Lung (tissue), 12 donors: Measurements from ENCODE around the gene POLR3K. TPM values are rescaled to one million over a fixed set of nuclear protein-coding genes. Genes with fewer than 3 reads are reported as not detected.
"Not testable (repeated sequence)": the region's sequence is repeated elsewhere in the genome, so short reads cannot be mapped to it uniquely, and the experiment has no call there.

ENCODE experiments used
- ATAC-seq: fragments of 200-7000 bp; cut with Tn5 transposase; one replicate; pipeline ENCODE4 v1.9.1; 2020; ENCODE audit warnings: moderate number of reproducible peaks; ENCODE audit not compliant: insufficient read depth, low FRiP score
- DNase-seq, 3 donors: peaks; one replicate each; pipeline ENCODE4 v3.0.0-alpha.2; 2013 to 2017
- H3K27ac ChIP-seq, 2 donors: one replicate each; pipeline ENCODE4 v1.5.1; 2013; ENCODE audit warnings: mild to moderate bottlenecking in 2 of 2, moderate library complexity in 2 of 2, control low read depth in 1 of 2, inconsistent platforms in 1 of 2, low read depth in 1 of 2, low read length in 1 of 2
- H3K27me3 ChIP-seq, 3 donors: one replicate each; pipeline ENCODE4 v1.5.1; 2013; ENCODE audit warnings: low read length in 2 of 3; ENCODE audit not compliant: control insufficient read depth in 3 of 3, insufficient read depth in 3 of 3
- H3K36me3 ChIP-seq, 4 donors: one replicate each; pipeline ENCODE4 v1.5.1; 2013; ENCODE audit warnings: low read length in 4 of 4, mild to moderate bottlenecking in 1 of 4, moderate library complexity in 1 of 4; ENCODE audit not compliant: control insufficient read depth in 4 of 4, insufficient read depth in 4 of 4
- H3K4me1 ChIP-seq, 5 donors: one replicate each; pipeline ENCODE4 v1.5.1; 2013; ENCODE audit warnings: low read length in 5 of 5, mild to moderate bottlenecking in 2 of 5, moderate library complexity in 1 of 5; ENCODE audit not compliant: control insufficient read depth in 5 of 5, insufficient read depth in 5 of 5
- H3K4me3 ChIP-seq: one replicate; pipeline ENCODE4 v1.5.1; 2013; ENCODE audit warnings: mild to moderate bottlenecking, control low read depth, moderate library complexity
- H3K9ac ChIP-seq, 2 donors: one replicate each; pipeline ENCODE4 v1.5.1; 2013; ENCODE audit warnings: low read length in 2 of 2, control low read depth in 1 of 2; ENCODE audit not compliant: insufficient read depth in 1 of 2
- H3K9me3 ChIP-seq, 4 donors: one replicate each; pipeline ENCODE4 v1.5.1; 2013; ENCODE audit warnings: low read length in 3 of 4, mild to moderate bottlenecking in 1 of 4, moderate library complexity in 1 of 4; ENCODE audit not compliant: control insufficient read depth in 4 of 4, insufficient read depth in 3 of 4
- WGBS, 2 donors: extraction: QIAGEN DNeasy Blood & Tissue Kit; methylation state at CpG; one replicate each; pipeline ENCODE4 v1.1.7; 2013; 5-methylcytosine and 5-hydroxymethylcytosine counted together
- polyA plus RNA-seq, 2 donors: library from polyadenylated mRNA; stranded (reverse); fragments of 200-250 nt; gene quantifications; one replicate each; pipeline ENCODE4 v1.2.1, GENCODE V29; 2013
- total RNA-seq, 2 donors: library from RNA; depleted of rRNA in 1 of 2; stranded (reverse); fragments of >200 nt in 1 of 2; gene quantifications; one replicate each; pipeline ENCODE4 v1.2.1, GENCODE V29; 2014 to 2021
- TF ChIP-seq, protein P1 (sequence below): IDR thresholded peaks from 2 replicates; pipeline ENCODE4 v1.5.1; 2012; ENCODE audit warnings: mild to moderate bottlenecking; ENCODE audit errors: control extremely low read depth, extremely low read depth
- donor health status: control.
- donor health status: control.
- donor health status: Bipolar disorder and iron deficiency.
- donor health status: healthy.
- donor health status: DM: yes; HTN: yes; CAD: no.

POLR3K gene
- total and polyA plus RNA-seq, 4 donors: 4.8 to 15.7 (median 12.0) TPM

DNA sequence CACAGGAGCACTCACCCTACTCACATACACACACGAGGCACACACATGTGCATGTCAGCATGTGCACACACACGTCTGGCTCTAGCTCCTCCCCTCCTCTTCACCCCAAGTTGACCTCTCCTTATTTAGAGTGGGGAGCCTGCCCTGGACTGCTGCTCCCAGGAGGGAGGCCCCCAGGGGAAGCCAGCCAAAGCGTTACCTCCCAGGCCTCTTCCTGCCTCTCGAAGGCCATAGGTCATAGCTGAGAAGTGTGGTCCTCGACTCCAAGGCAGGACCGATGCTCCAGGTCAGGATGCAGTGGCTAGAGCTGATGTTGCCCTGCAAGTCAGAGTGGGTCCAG is 18.8 kb downstream of the POLR3K start:
- DNase-seq: peak in 1 of 3 donors; percentile 6

DNA sequence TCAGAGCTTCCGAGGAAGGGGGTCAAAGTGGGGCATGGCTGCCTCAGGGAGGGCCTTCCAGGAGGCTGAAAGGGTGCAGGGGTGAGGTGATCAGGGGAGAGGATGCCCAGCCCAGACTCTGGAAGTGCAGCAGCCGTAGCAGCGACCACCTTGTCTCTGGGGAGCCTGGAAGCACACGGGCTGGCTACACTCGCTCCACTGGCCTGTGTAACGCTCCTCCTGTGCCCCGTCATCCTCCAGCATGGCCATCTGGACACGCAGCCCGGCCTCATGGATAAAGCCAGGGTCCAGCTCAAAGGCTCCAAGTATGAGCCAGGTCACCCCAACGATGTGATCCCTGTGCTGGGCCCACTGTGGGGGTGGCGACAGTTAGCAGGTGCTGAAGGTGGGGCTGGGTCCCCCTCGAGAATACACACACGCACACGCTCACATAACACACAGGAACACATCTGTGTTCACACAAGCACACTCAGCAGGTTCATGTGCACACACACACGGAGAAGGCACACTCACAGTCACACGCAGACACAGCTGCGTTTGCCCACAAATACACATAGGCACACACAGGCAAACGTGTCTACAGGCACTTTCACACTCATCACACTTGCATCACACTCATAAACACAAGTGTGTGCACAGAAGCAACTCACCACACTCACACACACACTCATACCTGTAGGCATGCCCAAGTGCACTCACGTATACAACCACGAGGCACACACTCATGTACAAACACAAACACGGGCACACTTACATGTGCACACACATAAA is 19.3 kb downstream of the POLR3K start:
- no peak for ATAC-seq
- 84 to 85% methylated on average over 21 of the region's 21 CpGs for whole genome bisulfite sequencing, 2 donors
- TF ChIP-seq, protein P1, sequence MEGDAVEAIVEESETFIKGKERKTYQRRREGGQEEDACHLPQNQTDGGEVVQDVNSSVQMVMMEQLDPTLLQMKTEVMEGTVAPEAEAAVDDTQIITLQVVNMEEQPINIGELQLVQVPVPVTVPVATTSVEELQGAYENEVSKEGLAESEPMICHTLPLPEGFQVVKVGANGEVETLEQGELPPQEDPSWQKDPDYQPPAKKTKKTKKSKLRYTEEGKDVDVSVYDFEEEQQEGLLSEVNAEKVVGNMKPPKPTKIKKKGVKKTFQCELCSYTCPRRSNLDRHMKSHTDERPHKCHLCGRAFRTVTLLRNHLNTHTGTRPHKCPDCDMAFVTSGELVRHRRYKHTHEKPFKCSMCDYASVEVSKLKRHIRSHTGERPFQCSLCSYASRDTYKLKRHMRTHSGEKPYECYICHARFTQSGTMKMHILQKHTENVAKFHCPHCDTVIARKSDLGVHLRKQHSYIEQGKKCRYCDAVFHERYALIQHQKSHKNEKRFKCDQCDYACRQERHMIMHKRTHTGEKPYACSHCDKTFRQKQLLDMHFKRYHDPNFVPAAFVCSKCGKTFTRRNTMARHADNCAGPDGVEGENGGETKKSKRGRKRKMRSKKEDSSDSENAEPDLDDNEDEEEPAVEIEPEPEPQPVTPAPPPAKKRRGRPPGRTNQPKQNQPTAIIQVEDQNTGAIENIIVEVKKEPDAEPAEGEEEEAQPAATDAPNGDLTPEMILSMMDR: no peak
- Histone ChIP-seq H3K27ac (no peak overlapping the region), H3K36me3 (no peaks in the 10 kb centered on the region), H3K4me1 (peaks cover 0 to 7% (median 4%) of the 10 kb centered on the region in 5 donors), H3K27me3 (no peaks in the 10 kb centered on the region), H3K9me3 (no peaks in the 10 kb centered on the region), H3K9ac (no peak overlapping the region), H3K4me3 (no peak overlapping the region)
- no peak for DNase-seq

More for the DNA sequence above, 18.8 kb downstream of the POLR3K start:
- Histone ChIP-seq H3K9me3 (no peaks in the 10 kb centered on the region), H3K27me3 (no peaks in the 10 kb centered on the region), H3K36me3 (no peaks in the 10 kb centered on the region), H3K27ac (no peak overlapping the region), H3K4me3 (no peak overlapping the region), H3K9ac (no peak overlapping the region), H3K4me1 (peaks cover 0 to 7% (median 4%) of the 10 kb centered on the region in 5 donors)
- WGBS, 2 donors: 24 to 27% methylated on average over 6 of the region's 6 CpGs
- TF ChIP-seq, protein P1: no peak
- ATAC-seq: no peak

DNA sequence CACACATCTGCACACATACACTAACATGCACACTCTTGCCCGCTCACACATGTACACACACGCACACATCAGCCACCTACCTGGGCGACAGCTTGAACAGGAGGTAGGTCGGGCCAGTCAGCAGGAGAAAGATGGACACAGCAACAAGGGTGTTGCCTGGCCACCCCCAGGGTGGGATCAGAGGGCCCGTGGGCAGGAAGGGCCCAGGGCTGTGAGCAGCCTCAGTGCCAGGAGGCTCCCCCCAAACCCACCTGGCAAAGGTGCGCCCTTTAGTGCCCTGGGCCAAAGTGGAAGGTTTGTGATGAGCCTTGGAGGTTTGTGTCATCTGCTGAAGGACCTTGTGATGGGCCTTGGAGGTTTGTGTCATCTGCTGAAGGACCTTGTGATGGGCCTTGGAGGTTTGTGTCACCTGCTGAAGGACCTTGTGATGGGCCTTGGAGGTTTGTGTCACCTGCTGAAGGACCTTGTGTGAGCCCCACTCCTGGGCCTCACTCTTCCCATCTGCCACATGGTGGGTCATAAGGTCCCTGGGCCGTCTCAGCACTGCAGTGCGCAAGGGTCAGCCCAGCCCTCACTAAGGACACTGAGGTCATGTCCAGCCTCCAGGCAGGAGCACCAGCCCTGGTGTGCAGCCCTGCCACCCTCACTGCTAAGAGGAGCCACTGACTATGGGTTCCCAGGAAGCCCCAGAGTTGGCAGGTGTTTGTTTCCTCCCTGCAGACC is 20.1 kb downstream of the POLR3K start:
- not testable (repeated sequence) for H3K36me3 ChIP-seq, ATAC-seq, H3K27me3 ChIP-seq, H3K4me3 ChIP-seq, DNase-seq, H3K4me1 ChIP-seq, H3K27ac ChIP-seq, H3K9ac ChIP-seq, H3K9me3 ChIP-seq
- 86 to 87% methylated on average over 4 to 5 of the region's 8 CpGs for WGBS, 2 donors

DNA sequence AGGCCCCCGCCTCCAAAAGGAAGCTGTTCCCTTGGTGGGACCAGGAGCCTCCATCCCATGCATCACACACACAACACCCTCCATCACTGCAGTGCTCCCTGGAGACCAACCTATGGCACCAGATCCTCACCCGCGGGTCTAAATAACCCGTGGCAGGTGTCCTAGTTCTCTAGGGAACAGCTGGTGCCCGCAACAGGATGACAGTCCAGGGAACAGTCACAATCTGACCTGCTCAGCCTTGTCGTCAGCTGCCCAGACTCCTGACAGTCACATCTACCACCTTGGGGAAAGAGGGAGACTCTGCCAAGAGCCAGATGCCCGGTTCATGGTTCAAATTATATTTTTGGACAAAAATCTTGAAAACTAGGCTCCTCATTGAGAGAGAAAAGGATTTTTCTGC is 22.8 kb downstream of the POLR3K start:
- H3K4me3 ChIP-seq, H3K9ac ChIP-seq, H3K27ac ChIP-seq, H3K36me3 ChIP-seq, H3K4me1 ChIP-seq, H3K9me3 ChIP-seq, DNase-seq, ATAC-seq, H3K27me3 ChIP-seq: not testable (repeated sequence)
- 72 to 84% methylated on average over 3 to 6 of the region's 7 CpGs for WGBS, 2 donors

DNA sequence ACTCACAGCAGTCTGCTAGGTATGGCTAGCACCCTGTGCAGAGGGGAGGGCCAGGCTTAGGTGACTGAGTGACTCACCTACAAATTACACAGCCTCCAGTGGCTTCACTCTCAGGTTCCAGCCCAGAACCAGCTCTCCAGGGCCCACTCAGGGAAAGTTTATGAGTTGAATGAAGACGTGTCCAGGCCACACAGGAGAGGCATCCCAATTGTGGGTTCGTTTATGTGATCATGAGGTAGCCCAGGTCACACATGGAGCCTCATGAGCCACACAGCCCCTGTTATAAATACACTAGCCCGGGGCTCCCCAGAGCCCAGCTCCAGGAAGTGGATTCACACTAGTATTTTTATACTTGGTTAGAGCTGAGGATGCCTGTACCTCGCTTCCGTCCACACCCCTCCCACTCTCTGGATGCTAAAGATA is 27.5 kb downstream of the POLR3K start:
- DNase-seq, H3K9me3 ChIP-seq, H3K4me1 ChIP-seq, ATAC-seq, H3K36me3 ChIP-seq, H3K27me3 ChIP-seq, H3K4me3 ChIP-seq, H3K27ac ChIP-seq, H3K9ac ChIP-seq: not testable (repeated sequence)
- 53 to 57% methylated on average over 2 of the region's 5 CpGs for WGBS, 2 donors

DNA sequence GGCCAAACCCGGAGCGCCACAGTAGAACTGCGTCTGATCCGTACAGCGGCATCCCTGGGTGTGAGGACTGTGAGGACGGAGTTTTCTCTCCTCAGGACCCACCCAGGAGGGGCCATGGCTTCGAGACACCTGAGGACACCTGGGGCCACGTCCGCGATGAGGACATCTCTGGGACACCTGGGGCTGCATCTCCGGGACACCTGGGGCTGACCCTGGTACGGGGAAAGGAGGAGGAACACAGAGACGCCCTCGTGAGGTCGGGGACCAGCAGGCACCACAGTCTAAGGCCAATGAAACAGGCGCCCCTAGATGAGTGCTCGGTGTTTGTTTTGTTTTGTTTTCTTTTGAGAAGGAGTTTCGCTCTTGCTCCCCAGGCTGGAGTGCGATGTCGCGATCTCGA is 29.3 kb downstream of the POLR3K start:
- ATAC-seq, H3K9me3 ChIP-seq, H3K36me3 ChIP-seq, H3K4me1 ChIP-seq, DNase-seq, H3K27ac ChIP-seq, H3K9ac ChIP-seq, H3K4me3 ChIP-seq, H3K27me3 ChIP-seq: not testable (repeated sequence)
- WGBS, 2 donors: 90 to 94% methylated on average over 12 to 17 of the region's 22 CpGs
